Omental fat pad (tissue), 4 donors: ENCODE measurements around the gene ZKSCAN8. TPM values are rescaled to one million over a fixed set of nuclear protein-coding genes. Genes with fewer than 3 reads are reported as not detected.

Experiments
- ATAC-seq: fragments of 150-250 bp; one replicate; pipeline ENCODE4 v1.9.1; 2016; ENCODE audit warnings: mild to moderate bottlenecking, moderate library complexity; ENCODE audit not compliant: low FRiP score
- DNase-seq: peaks from one replicate; pipeline ENCODE4 v3.0.0-alpha.2; 2019; ENCODE audit warnings: low spot score
- CTCF ChIP-seq, 3 donors: fragments of 450-650 bp; IDR thresholded peaks; one replicate each; pipeline ENCODE4 v1.5.1; 2016 to 2017; ENCODE audit warnings: antibody characterized with exemption in 3 of 3, mild to moderate bottlenecking in 3 of 3, moderate library complexity in 2 of 3
- total RNA-seq, 4 donors: library from RNA; depleted of rRNA; stranded (reverse); fragments of >200 nt; gene quantifications; one replicate each; pipeline ENCODE4 v1.1.0, GENCODE V29; 2016

The ZKSCAN8 gene
- total RNA-seq, 4 donors from 2014 or later: 16.0 to 27.7 (median 17.2) TPM

- DNase-seq (no peak), ATAC-seq (no peak)
- TF ChIP-seq CTCF (IDR thresholded peaks at IDR 0.05): no peak
These were observed 64.2 kb downstream of the ZKSCAN8 start for GRCh38 chr6:28205879-28206278.

DNA sequence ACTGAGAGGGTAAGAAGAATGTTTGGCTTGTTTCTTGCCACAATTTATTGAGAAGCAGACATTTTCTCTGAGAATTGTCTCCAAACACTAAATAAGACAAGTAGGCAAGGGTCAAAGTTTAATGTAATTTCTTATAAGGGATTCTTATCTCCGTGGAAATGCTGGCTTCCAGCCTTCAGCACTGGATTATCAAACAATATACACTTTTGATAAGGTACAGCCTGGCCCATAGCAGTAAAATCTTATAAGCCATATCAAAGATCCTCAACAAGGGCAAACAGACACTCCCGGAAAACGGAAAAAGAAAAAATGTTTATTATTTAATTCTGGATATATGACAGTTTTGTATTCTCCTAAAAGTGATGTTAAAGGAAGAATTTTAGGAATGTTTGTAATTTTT is 64.8 kb downstream of the ZKSCAN8 start:
- TF ChIP-seq CTCF (IDR thresholded peaks at IDR 0.05): no peak
- ATAC-seq: no peak
- no peak for DNase-seq

DNA sequence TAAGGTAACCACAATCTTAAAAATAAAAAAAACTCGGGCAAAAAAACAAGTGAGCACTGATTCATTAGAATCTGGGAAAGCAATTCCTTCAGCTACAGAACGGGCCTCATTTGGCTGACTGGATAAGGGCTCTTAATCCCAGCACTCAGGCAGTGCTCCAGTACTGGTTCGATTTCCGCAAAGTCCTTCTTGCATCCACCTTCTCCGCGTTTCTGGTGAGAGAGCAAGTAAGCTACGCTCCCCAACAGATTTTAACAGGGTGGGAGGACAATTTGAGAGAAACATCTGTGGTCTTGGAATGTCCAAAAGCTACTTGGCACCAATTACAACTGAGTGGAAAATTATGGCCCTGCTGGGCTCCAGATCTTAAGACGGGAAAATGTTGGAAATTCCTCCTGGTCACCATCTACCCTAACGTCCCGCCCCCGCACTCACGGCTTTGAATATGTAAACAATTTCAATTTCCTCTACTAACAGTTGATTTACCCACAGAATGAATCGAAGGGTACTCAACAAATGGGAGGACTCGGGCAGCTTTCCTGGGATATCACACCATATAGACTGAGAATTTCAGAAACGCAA is 65.3 kb downstream of the ZKSCAN8 start:
- no peak for TF ChIP-seq CTCF (IDR thresholded peaks at IDR 0.05)
- no peak for ATAC-seq
- no peak for DNase-seq

- no peak for TF ChIP-seq CTCF (IDR thresholded peaks at IDR 0.05)
- DNase-seq (no peak), ATAC-seq (no peak)
These were observed 65.9 kb downstream of the ZKSCAN8 start for GRCh38 chr6:28207510-28208110.

GRCh38 chr6:28208111-28208659 is 66.5 kb downstream of the ZKSCAN8 start:
- ATAC-seq (no peak), DNase-seq (no peak)
- TF ChIP-seq CTCF (IDR thresholded peaks at IDR 0.05): no peak

Other genes with a start within 250 kb of the ZKSCAN8 start
- not detected for gene OR2B2, start 229.5 kb upstream of the ZKSCAN8 start, total RNA-seq
- not detected for gene OR2B6, start 184.6 kb upstream of the ZKSCAN8 start, total RNA-seq
- 1 to 10 TPM in 1 of 4 donors, under 1 TPM in 2, not detected in 1; 0.38 to 1.4 (median 0.72) TPM for gene ZNF165, start 61.3 kb upstream of the ZKSCAN8 start, total RNA-seq
- gene ZSCAN16, start 17.3 kb upstream of the ZKSCAN8 start, total RNA-seq: 1 to 10 TPM; 2.8 to 6.0 (median 3.5) TPM
- gene ZSCAN9, start 83.4 kb downstream of the ZKSCAN8 start, total RNA-seq: 10 to 100 TPM in 3 of 4 donors, 1 to 10 TPM in 1; 6.3 to 16.6 (median 12.2) TPM
- 1 to 10 TPM; 1.3 to 6.0 (median 3.2) TPM for gene ZKSCAN4, start 110.4 kb downstream of the ZKSCAN8 start, total RNA-seq
- 1 to 10 TPM; 1.3 to 4.4 (median 2.4) TPM for gene NKAPL, start 117.4 kb downstream of the ZKSCAN8 start, total RNA-seq
- gene ZSCAN26, start 125.3 kb downstream of the ZKSCAN8 start, total RNA-seq: 10 to 100 TPM; 11.4 to 19.5 (median 14.8) TPM
- gene PGBD1, start 139.7 kb downstream of the ZKSCAN8 start, total RNA-seq: 1 to 10 TPM; 3.0 to 5.4 (median 4.4) TPM
- gene ZSCAN31, start 194.3 kb downstream of the ZKSCAN8 start, total RNA-seq: 10 to 100 TPM in 2 of 4 donors, 1 to 10 TPM in 2; 1.7 to 12.7 (median 9.3) TPM
- 1 to 10 TPM; 2.0 to 7.7 (median 2.5) TPM for gene ZKSCAN3, start 208.1 kb downstream of the ZKSCAN8 start, total RNA-seq